GM23338 (cell line): Measurements from ENCODE around the gene TSPAN4. TPM values are rescaled to one million over a fixed set of nuclear protein-coding genes. Genes with fewer than 3 reads are reported as not detected.

Source experiments
- ATAC-seq: fragments of 200-7000 bp; cut with Tn5 transposase; 3 replicates; pipeline ENCODE4 v1.9.1; 2020
- DNase-seq: peaks from one replicate; pipeline ENCODE4 v3.0.0-alpha.2; 2015; ENCODE audit warnings: low spot score
- H2AFZ ChIP-seq: fragments of 200-600 bp; sonication (generic); 2 replicates; pipeline ENCODE4 v1.8.0; 2016; ENCODE audit warnings: antibody characterized with exemption, mild to moderate bottlenecking, moderate library complexity
- H3F3A ChIP-seq: fragments of 200-600 bp; sonication (generic); replicated peaks from 2 replicates; pipeline ENCODE4 v1.8.0; 2017; ENCODE audit warnings: antibody characterized with exemption, mixed run types, low read depth
- H3K27ac ChIP-seq: fragments of 200-600 bp; sonication (generic); 2 replicates; pipeline ENCODE4 v1.6.1; 2016; ENCODE audit warnings: low read depth
- H3K27me3 ChIP-seq: fragments of 200-600 bp; sonication (generic); 2 replicates; pipeline ENCODE4 v1.8.0; 2016; ENCODE audit warnings: mild to moderate bottlenecking, mixed run types, moderate library complexity; ENCODE audit not compliant: insufficient read depth
- H3K36me3 ChIP-seq: fragments of 200-600 bp; sonication (generic); 2 replicates; pipeline ENCODE4 v1.8.0; 2016; ENCODE audit warnings: mild to moderate bottlenecking; ENCODE audit not compliant: insufficient read depth
- H3K4me1 ChIP-seq: fragments of 200-600 bp; sonication (generic); 2 replicates; pipeline ENCODE4 v1.8.0; 2016; ENCODE audit warnings: mild to moderate bottlenecking, moderate library complexity; ENCODE audit not compliant: insufficient read depth
- H3K4me2 ChIP-seq: fragments of 200-600 bp; sonication (generic); 2 replicates; pipeline ENCODE4 v1.7.1; 2017; ENCODE audit warnings: mixed run types
- H3K4me3 ChIP-seq: fragments of 200-600 bp; sonication (generic); 2 replicates; pipeline ENCODE4 v1.6.1; 2016; ENCODE audit warnings: mixed run types
- H3K79me2 ChIP-seq: fragments of 200-600 bp; sonication (generic); replicated peaks from 2 replicates; pipeline ENCODE4 v1.8.0; 2017; ENCODE audit warnings: mild to moderate bottlenecking; ENCODE audit not compliant: insufficient read depth
- H3K9me2 ChIP-seq: fragments of 200-600 bp; sonication (generic); 2 replicates; pipeline ENCODE4 v1.8.0; 2017; ENCODE audit not compliant: insufficient read depth
- H4K20me1 ChIP-seq: fragments of 200-600 bp; sonication (generic); replicated peaks from 2 replicates; pipeline ENCODE4 v1.8.0; 2017; ENCODE audit warnings: mild to moderate bottlenecking; ENCODE audit not compliant: insufficient read depth
- H3K27ac Mint-ChIP-seq: 2 replicates; pipeline ENCODE4 v1.8.0; 2020; ENCODE audit warnings: inconsistent platforms, mild to moderate bottlenecking, moderate library complexity, mixed read lengths
- H3K27me3 Mint-ChIP-seq: 3 replicates; pipeline ENCODE4 v1.8.0; 2022; ENCODE audit warnings: low read depth, mild to moderate bottlenecking, moderate library complexity, mixed read lengths, inconsistent platforms; ENCODE audit not compliant: insufficient read depth, poor library complexity
- H3K36me3 Mint-ChIP-seq: 3 replicates; pipeline ENCODE4 v1.8.0; 2021; ENCODE audit warnings: low read depth, mild to moderate bottlenecking, inconsistent platforms, moderate library complexity, mixed read lengths
- H3K4me1 Mint-ChIP-seq: 3 replicates; pipeline ENCODE4 v1.8.0; 2020; ENCODE audit warnings: mild to moderate bottlenecking, inconsistent platforms, mixed read lengths
- H3K4me3 Mint-ChIP-seq: 3 replicates; pipeline ENCODE4 v1.8.0; 2021; ENCODE audit warnings: moderate library complexity, mild to moderate bottlenecking, inconsistent platforms, mixed read lengths
- H3K9me3 Mint-ChIP-seq: 3 replicates; pipeline ENCODE4 v1.8.0; 2020; ENCODE audit warnings: moderate library complexity, mild to moderate bottlenecking, inconsistent platforms, mixed read lengths
- CREB1 ChIP-seq: fragments of 250-450 bp; sonication (Bioruptor Pico); IDR thresholded peaks from 2 replicates; pipeline ENCODE4 v1.5.0; 2020; ENCODE audit warnings: low read depth, mild to moderate bottlenecking, moderate library complexity
- EZH2 ChIP-seq: fragments of 200-600 bp; sonication (generic); IDR thresholded peaks from one replicate; pipeline ENCODE4 v1.8.0; 2017; ENCODE audit warnings: antibody characterized with exemption, mild to moderate bottlenecking, low read depth; ENCODE audit not compliant: unreplicated experiment
- EZH2phosphoT487 ChIP-seq: fragments of 200-600 bp; sonication (generic); IDR thresholded peaks from one replicate; pipeline ENCODE4 v1.8.1; 2018; ENCODE audit warnings: antibody characterized with exemption; ENCODE audit not compliant: unreplicated experiment
- JUNB ChIP-seq: IDR thresholded peaks from one replicate; pipeline ENCODE4 v1.6.1; 2016; ENCODE audit warnings: antibody characterized with exemption; ENCODE audit not compliant: unreplicated experiment
- NANOG ChIP-seq: IDR thresholded peaks from 2 replicates; pipeline ENCODE4 v1.6.1; 2016; ENCODE audit warnings: antibody characterized with exemption, borderline replicate concordance
- POLR2AphosphoS5 ChIP-seq: IDR thresholded peaks from 2 replicates; pipeline ENCODE4 v1.6.1; 2016; ENCODE audit warnings: antibody characterized with exemption, low read depth
- STAT1 ChIP-seq: IDR thresholded peaks from one replicate; pipeline ENCODE4 v1.6.1; 2016; ENCODE audit warnings: antibody characterized with exemption; ENCODE audit not compliant: unreplicated experiment
- ZNF114 ChIP-seq: fragments of 250-450 bp; sonication (Bioruptor Pico); IDR thresholded peaks from 2 replicates; pipeline ENCODE4 v1.5.0; 2020; ENCODE audit warnings: mild to moderate bottlenecking, moderate library complexity
- ZNF331 ChIP-seq: fragments of 250-450 bp; sonication (Bioruptor Pico); IDR thresholded peaks from 2 replicates; pipeline ENCODE4 v1.5.0; 2020; ENCODE audit warnings: low read depth, mild to moderate bottlenecking, moderate library complexity
- polyA plus RNA-seq: library from polyadenylated mRNA; unstranded; fragments of >200 nt; fragmentation: Nextera tagmentation; extraction: Ambion mirVana; gene quantifications from 2 replicates; pipeline ENCODE4 v1.2.1, GENCODE V29; 2016
- total RNA-seq: library from RNA; depleted of rRNA; stranded (reverse); fragments of >200 nt; shearing (Covaris generic); gene quantifications from 2 replicates; pipeline ENCODE4 v1.2.3, GENCODE V29; 2014
- TF ChIP-seq, protein P1 (sequence below), 2 experiments: fragments of 200-600 bp in 1 of 2; sonication (generic) in 1 of 2; conservative IDR thresholded peaks; 2 replicates each; pipeline versions ENCODE4 v1.5.1 to v1.6.1; 2016 to 2017; ENCODE audit warnings: antibody characterized with exemption in 2 of 2, low read depth in 2 of 2, mild to moderate bottlenecking in 2 of 2, moderate library complexity in 1 of 2
- TF ChIP-seq, protein P2 (sequence below): IDR thresholded peaks from 2 replicates; pipeline ENCODE4 v1.6.1; 2016; ENCODE audit warnings: antibody characterized with exemption
- TF ChIP-seq, protein P3 (sequence below): IDR thresholded peaks from one replicate; pipeline ENCODE4 v1.6.1; 2018; ENCODE audit warnings: antibody characterized with exemption; ENCODE audit not compliant: unreplicated experiment
- TF ChIP-seq, protein P4 (sequence below): fragments of 250-450 bp; sonication (Bioruptor Pico); IDR thresholded peaks from 2 replicates; pipeline ENCODE4 v1.5.0; 2020; ENCODE audit warnings: mild to moderate bottlenecking, moderate library complexity

Gene TSPAN4
- total and polyA plus RNA-seq, 2 experiments from 2014 or later, result 76.8 to 150 TPM

DNA sequence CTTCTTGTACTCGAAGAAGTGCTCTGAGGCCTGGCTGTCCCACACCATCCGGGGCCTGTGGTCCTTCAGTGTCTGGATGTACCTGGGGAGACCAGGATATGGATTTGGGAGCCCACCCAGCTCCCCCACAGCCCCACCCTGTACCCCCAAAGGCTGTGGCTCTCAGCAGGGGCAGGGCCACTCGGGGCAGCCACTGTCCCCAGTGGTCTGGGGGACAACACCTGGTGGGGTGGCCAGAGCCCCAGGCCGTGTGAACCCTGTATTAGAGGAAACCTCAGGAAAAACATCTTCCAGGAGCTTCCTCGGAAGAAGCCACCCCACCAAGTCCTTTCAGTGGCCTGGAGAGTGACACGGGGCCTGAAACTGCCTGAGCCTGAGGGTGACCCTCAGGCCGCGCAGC is 27.8 kb downstream of the TSPAN4 start:
- DNase-seq, result no peak
- Histone ChIP-seq H3F3A (peaks cover 18% of the 10 kb centered on the region), H3K27ac (no peak overlapping the region), H3K79me2 (no peaks in the 10 kb centered on the region), H3K4me3 (no peak overlapping the region), H3K4me2 (no peak overlapping the region), H3K4me1 (no peaks in the 10 kb centered on the region; the same call in 1 of the 2 replicates), H3K27me3 (no peaks in the 10 kb centered on the region), H3K9me2 (no peaks in the 10 kb centered on the region), H3K36me3 (no peaks in the 10 kb centered on the region), H4K20me1 (peaks cover 10% of the 10 kb centered on the region), H2AFZ (no peak overlapping the region)
- Mint-ChIP-seq H3K4me3 (no peak overlapping the region), H3K9me3 (no peaks in the 10 kb centered on the region), H3K4me1 (peaks cover 4% of the 10 kb centered on the region), H3K27me3 (peaks cover 35% of the 10 kb centered on the region), H3K36me3 (peaks cover 11% of the 10 kb centered on the region), H3K27ac (no peak overlapping the region)
- TF ChIP-seq, protein P1, sequence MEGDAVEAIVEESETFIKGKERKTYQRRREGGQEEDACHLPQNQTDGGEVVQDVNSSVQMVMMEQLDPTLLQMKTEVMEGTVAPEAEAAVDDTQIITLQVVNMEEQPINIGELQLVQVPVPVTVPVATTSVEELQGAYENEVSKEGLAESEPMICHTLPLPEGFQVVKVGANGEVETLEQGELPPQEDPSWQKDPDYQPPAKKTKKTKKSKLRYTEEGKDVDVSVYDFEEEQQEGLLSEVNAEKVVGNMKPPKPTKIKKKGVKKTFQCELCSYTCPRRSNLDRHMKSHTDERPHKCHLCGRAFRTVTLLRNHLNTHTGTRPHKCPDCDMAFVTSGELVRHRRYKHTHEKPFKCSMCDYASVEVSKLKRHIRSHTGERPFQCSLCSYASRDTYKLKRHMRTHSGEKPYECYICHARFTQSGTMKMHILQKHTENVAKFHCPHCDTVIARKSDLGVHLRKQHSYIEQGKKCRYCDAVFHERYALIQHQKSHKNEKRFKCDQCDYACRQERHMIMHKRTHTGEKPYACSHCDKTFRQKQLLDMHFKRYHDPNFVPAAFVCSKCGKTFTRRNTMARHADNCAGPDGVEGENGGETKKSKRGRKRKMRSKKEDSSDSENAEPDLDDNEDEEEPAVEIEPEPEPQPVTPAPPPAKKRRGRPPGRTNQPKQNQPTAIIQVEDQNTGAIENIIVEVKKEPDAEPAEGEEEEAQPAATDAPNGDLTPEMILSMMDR (conservative IDR thresholded peaks at IDR 0.05; ENCODE audit: low read depth in 2 of 2), result no peak
- no peak for TF ChIP-seq POLR2AphosphoS5
- no peak for TF ChIP-seq NANOG
- no peak for TF ChIP-seq JUNB
- no peak for TF ChIP-seq EZH2phosphoT487
- TF ChIP-seq EZH2, result no peak
- no peak for TF ChIP-seq CREB1 (CRISPR knock-in tag)
- TF ChIP-seq, protein P2, sequence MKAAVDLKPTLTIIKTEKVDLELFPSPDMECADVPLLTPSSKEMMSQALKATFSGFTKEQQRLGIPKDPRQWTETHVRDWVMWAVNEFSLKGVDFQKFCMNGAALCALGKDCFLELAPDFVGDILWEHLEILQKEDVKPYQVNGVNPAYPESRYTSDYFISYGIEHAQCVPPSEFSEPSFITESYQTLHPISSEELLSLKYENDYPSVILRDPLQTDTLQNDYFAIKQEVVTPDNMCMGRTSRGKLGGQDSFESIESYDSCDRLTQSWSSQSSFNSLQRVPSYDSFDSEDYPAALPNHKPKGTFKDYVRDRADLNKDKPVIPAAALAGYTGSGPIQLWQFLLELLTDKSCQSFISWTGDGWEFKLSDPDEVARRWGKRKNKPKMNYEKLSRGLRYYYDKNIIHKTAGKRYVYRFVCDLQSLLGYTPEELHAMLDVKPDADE, result no peak
- TF ChIP-seq ZNF114 (CRISPR knock-in tag), result no peak
- TF ChIP-seq, protein P3, sequence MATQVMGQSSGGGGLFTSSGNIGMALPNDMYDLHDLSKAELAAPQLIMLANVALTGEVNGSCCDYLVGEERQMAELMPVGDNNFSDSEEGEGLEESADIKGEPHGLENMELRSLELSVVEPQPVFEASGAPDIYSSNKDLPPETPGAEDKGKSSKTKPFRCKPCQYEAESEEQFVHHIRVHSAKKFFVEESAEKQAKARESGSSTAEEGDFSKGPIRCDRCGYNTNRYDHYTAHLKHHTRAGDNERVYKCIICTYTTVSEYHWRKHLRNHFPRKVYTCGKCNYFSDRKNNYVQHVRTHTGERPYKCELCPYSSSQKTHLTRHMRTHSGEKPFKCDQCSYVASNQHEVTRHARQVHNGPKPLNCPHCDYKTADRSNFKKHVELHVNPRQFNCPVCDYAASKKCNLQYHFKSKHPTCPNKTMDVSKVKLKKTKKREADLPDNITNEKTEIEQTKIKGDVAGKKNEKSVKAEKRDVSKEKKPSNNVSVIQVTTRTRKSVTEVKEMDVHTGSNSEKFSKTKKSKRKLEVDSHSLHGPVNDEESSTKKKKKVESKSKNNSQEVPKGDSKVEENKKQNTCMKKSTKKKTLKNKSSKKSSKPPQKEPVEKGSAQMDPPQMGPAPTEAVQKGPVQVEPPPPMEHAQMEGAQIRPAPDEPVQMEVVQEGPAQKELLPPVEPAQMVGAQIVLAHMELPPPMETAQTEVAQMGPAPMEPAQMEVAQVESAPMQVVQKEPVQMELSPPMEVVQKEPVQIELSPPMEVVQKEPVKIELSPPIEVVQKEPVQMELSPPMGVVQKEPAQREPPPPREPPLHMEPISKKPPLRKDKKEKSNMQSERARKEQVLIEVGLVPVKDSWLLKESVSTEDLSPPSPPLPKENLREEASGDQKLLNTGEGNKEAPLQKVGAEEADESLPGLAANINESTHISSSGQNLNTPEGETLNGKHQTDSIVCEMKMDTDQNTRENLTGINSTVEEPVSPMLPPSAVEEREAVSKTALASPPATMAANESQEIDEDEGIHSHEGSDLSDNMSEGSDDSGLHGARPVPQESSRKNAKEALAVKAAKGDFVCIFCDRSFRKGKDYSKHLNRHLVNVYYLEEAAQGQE, result no peak
- no peak for TF ChIP-seq STAT1
- no peak for TF ChIP-seq ZNF331 (CRISPR knock-in tag)
- TF ChIP-seq, protein P4, sequence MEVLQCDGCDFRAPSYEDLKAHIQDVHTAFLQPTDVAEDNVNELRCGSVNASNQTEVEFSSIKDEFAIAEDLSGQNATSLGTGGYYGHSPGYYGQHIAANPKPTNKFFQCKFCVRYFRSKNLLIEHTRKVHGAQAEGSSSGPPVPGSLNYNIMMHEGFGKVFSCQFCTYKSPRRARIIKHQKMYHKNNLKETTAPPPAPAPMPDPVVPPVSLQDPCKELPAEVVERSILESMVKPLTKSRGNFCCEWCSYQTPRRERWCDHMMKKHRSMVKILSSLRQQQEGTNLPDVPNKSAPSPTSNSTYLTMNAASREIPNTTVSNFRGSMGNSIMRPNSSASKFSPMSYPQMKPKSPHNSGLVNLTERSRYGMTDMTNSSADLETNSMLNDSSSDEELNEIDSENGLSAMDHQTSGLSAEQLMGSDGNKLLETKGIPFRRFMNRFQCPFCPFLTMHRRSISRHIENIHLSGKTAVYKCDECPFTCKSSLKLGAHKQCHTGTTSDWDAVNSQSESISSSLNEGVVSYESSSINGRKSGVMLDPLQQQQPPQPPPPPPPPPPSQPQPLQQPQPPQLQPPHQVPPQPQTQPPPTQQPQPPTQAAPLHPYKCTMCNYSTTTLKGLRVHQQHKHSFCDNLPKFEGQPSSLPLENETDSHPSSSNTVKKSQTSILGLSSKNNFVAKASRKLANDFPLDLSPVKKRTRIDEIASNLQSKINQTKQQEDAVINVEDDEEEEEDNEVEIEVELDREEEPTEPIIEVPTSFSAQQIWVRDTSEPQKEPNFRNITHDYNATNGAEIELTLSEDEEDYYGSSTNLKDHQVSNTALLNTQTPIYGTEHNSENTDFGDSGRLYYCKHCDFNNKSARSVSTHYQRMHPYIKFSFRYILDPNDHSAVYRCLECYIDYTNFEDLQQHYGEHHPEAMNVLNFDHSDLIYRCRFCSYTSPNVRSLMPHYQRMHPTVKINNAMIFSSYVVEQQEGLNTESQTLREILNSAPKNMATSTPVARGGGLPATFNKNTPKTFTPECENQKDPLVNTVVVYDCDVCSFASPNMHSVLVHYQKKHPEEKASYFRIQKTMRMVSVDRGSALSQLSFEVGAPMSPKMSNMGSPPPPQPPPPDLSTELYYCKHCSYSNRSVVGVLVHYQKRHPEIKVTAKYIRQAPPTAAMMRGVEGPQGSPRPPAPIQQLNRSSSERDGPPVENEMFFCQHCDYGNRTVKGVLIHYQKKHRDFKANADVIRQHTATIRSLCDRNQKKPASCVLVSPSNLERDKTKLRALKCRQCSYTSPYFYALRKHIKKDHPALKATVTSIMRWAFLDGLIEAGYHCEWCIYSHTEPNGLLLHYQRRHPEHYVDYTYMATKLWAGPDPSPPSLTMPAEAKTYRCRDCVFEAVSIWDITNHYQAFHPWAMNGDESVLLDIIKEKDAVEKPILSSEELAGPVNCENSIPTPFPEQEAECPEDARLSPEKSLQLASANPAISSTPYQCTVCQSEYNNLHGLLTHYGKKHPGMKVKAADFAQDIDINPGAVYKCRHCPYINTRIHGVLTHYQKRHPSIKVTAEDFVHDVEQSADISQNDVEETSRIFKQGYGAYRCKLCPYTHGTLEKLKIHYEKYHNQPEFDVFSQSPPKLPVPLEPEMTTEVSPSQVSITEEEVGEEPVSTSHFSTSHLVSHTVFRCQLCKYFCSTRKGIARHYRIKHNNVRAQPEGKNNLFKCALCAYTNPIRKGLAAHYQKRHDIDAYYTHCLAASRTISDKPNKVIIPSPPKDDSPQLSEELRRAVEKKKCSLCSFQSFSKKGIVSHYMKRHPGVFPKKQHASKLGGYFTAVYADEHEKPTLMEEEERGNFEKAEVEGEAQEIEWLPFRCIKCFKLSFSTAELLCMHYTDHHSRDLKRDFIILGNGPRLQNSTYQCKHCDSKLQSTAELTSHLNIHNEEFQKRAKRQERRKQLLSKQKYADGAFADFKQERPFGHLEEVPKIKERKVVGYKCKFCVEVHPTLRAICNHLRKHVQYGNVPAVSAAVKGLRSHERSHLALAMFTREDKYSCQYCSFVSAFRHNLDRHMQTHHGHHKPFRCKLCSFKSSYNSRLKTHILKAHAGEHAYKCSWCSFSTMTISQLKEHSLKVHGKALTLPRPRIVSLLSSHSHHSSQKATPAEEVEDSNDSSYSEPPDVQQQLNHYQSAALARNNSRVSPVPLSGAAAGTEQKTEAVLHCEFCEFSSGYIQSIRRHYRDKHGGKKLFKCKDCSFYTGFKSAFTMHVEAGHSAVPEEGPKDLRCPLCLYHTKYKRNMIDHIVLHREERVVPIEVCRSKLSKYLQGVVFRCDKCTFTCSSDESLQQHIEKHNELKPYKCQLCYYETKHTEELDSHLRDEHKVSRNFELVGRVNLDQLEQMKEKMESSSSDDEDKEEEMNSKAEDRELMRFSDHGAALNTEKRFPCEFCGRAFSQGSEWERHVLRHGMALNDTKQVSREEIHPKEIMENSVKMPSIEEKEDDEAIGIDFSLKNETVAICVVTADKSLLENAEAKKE (CRISPR knock-in tag), result no peak
- ATAC-seq, result no peak; the same call in 2 of the 3 replicates
